RWPE2 (cell line): Measurements from ENCODE around the gene CEACAM21.

Experiments
- ATAC-seq: fragments of 200-7000 bp; cut with Tn5 transposase; 3 replicates; pipeline ENCODE4 v1.9.1; 2021; ENCODE audit warnings: low read depth
- DNase-seq: peaks from one replicate; pipeline ENCODE4 v3.0.0-alpha.2; 2020; ENCODE audit warnings: low spot score
- H3K27ac ChIP-seq: fragments of 450-650 bp; 2 replicates; pipeline ENCODE4 v1.5.1; 2017; ENCODE audit warnings: mild to moderate bottlenecking; ENCODE audit not compliant: poor library complexity, severe bottlenecking
- H3K27me3 ChIP-seq: fragments of 250-450 bp; sonication (Bioruptor Pico); 2 replicates; pipeline ENCODE4 v1.5.1; 2021; ENCODE audit warnings: mild to moderate bottlenecking, moderate library complexity; ENCODE audit not compliant: insufficient read depth, poor library complexity, severe bottlenecking
- H3K36me3 ChIP-seq: fragments of 250-450 bp; sonication (Bioruptor Pico); 2 replicates; pipeline ENCODE4 v1.5.1; 2020; ENCODE audit warnings: low read depth, mild to moderate bottlenecking, moderate library complexity
- H3K4me1 ChIP-seq: fragments of 250-450 bp; sonication (Bioruptor Pico); 2 replicates; pipeline ENCODE4 v1.5.1; 2021; ENCODE audit warnings: mild to moderate bottlenecking, moderate library complexity; ENCODE audit not compliant: insufficient read depth, poor library complexity, severe bottlenecking
- H3K4me3 ChIP-seq: fragments of 250-450 bp; sonication (Bioruptor Pico); 2 replicates; pipeline ENCODE4 v1.5.1; 2021; ENCODE audit warnings: mild to moderate bottlenecking, moderate library complexity; ENCODE audit not compliant: severe bottlenecking
- H3K9me3 ChIP-seq: fragments of 250-450 bp; sonication (Bioruptor Pico); 2 replicates; pipeline ENCODE4 v1.5.1; 2021; ENCODE audit warnings: mild to moderate bottlenecking, moderate library complexity; ENCODE audit not compliant: severe bottlenecking
- CTCF ChIP-seq: fragments of 450-650 bp; IDR thresholded peaks from one replicate; pipeline ENCODE4 v1.5.1; 2017; ENCODE audit warnings: mild to moderate bottlenecking, moderate library complexity; ENCODE audit not compliant: poor library complexity, severe bottlenecking

Gene CEACAM21

GRCh38 chr19:41530761-41531301, 45.1 kb upstream of the CEACAM21 start:
- ATAC-seq (no peak), DNase-seq (no peak)
- H3K36me3 ChIP-seq = no peaks in the 10 kb centered on the region
- no peaks in the 10 kb centered on the region for H3K4me1 ChIP-seq
- H3K4me3 ChIP-seq = no peak overlapping the region
- H3K27me3 ChIP-seq = peaks cover 41% of the 10 kb centered on the region
- H3K9me3 ChIP-seq = no peaks in the 10 kb centered on the region
- no peak overlapping the region for H3K27ac ChIP-seq
- no peak for TF ChIP-seq CTCF

GRCh38 chr19:41531438-41532311, 44.3 kb upstream of the CEACAM21 start:
- ATAC-seq (peak; percentile 41; the same call in 1 of the 3 replicates), DNase-seq (no peak)
- no peaks in the 10 kb centered on the region for H3K9me3 ChIP-seq
- H3K36me3 ChIP-seq = no peaks in the 10 kb centered on the region
- no peak overlapping the region for H3K27ac ChIP-seq
- no peak overlapping the region for H3K4me3 ChIP-seq
- no peak for TF ChIP-seq CTCF
- no peaks in the 10 kb centered on the region for H3K4me1 ChIP-seq
- peaks cover 32% of the 10 kb centered on the region for H3K27me3 ChIP-seq

- H3K27me3 ChIP-seq = peaks cover 30% of the 10 kb centered on the region
- no peaks in the 10 kb centered on the region for H3K9me3 ChIP-seq
- DNase-seq (no peak), ATAC-seq (no peak)
- no peak for TF ChIP-seq CTCF
- no peak overlapping the region for H3K27ac ChIP-seq
- H3K4me1 ChIP-seq = no peaks in the 10 kb centered on the region
- H3K36me3 ChIP-seq = no peaks in the 10 kb centered on the region
- H3K4me3 ChIP-seq = no peak overlapping the region
Observed at GRCh38 chr19:41532526-41532925, 43.4 kb upstream of the CEACAM21 start.

GRCh38 chr19:41533671-41534215, 42.2 kb upstream of the CEACAM21 start:
- Histone ChIP-seq H3K27me3 (peaks cover 25% of the 10 kb centered on the region), H3K27ac (no peak overlapping the region), H3K4me1 (no peaks in the 10 kb centered on the region), H3K9me3 (no peaks in the 10 kb centered on the region), H3K4me3 (no peak overlapping the region), H3K36me3 (no peaks in the 10 kb centered on the region)
- ATAC-seq = no peak
- DNase-seq = no peak
- TF ChIP-seq CTCF = no peak
